Endodermal cell (in vitro differentiated cells): ENCODE results near the gene RSPRY1. TPM values are rescaled to one million over a fixed set of nuclear protein-coding genes. Genes with fewer than 3 reads are reported as not detected.

Source experiments
- DNase-seq: peaks from one replicate; pipeline ENCODE4 v3.0.0-alpha.2; 2017
- H3K27ac ChIP-seq: 2 replicates; pipeline ENCODE4 v1.5.1; 2013; ENCODE audit warnings: mild to moderate bottlenecking, low read depth, low read length, moderate library complexity
- H3K27me3 ChIP-seq: 2 replicates; pipeline ENCODE4 v1.6.1; 2013; ENCODE audit warnings: mild to moderate bottlenecking, low read length, moderate library complexity; ENCODE audit not compliant: insufficient read depth, control insufficient read depth, poor library complexity, severe bottlenecking
- H3K36me3 ChIP-seq: 2 replicates; pipeline ENCODE4 v1.7.0; 2013; ENCODE audit warnings: mild to moderate bottlenecking, low read length, moderate library complexity; ENCODE audit not compliant: control insufficient read depth, insufficient read depth
- H3K4me1 ChIP-seq: one replicate; pipeline ENCODE4 v1.7.0; 2013; ENCODE audit warnings: low read length; ENCODE audit not compliant: control insufficient read depth, insufficient read depth
- H3K4me3 ChIP-seq: 2 replicates; pipeline ENCODE4 v1.5.1; 2013; ENCODE audit warnings: mild to moderate bottlenecking, low read length, moderate library complexity
- H3K9ac ChIP-seq: 2 replicates; pipeline ENCODE4 v1.6.1; 2013; ENCODE audit warnings: mild to moderate bottlenecking, low read length, moderate library complexity; ENCODE audit not compliant: poor library complexity, severe bottlenecking; ENCODE audit errors: extremely low read depth
- H3K9me3 ChIP-seq: 2 replicates; pipeline ENCODE4 v1.6.1; 2013; ENCODE audit warnings: mild to moderate bottlenecking, low read length, moderate library complexity; ENCODE audit not compliant: control insufficient read depth
- H3K27ac Mint-ChIP-seq: 2 replicates; pipeline ENCODE4 v1.8.0; 2020; ENCODE audit warnings: mixed read lengths
- H3K27me3 Mint-ChIP-seq: 2 replicates; pipeline ENCODE4 v1.8.0; 2021; ENCODE audit warnings: mild to moderate bottlenecking, mixed read lengths; ENCODE audit not compliant: insufficient read depth
- H3K36me3 Mint-ChIP-seq: 2 replicates; pipeline ENCODE4 v1.8.0; 2020; ENCODE audit warnings: low read depth, mixed read lengths
- H3K4me1 Mint-ChIP-seq: 2 replicates; pipeline ENCODE4 v1.8.0; 2020; ENCODE audit warnings: mixed read lengths
- H3K4me3 Mint-ChIP-seq: 2 replicates; pipeline ENCODE4 v1.8.0; 2020; ENCODE audit warnings: mild to moderate bottlenecking, moderate library complexity, mixed read lengths
- H3K9me3 Mint-ChIP-seq: 2 replicates; pipeline ENCODE4 v1.8.0; 2020; ENCODE audit warnings: mild to moderate bottlenecking, mixed read lengths
- WGBS, 2 experiments: methylation state at CpG; one replicate each; pipeline versions ENCODE4 v1.1.5 to v1.1.7; 2013; ENCODE audit warnings: missing lambda C conversion rate in 2 of 2, mixed read lengths in 1 of 2; ENCODE audit not compliant: insufficient coverage in 1 of 2, insufficient read length in 1 of 2; 5-methylcytosine and 5-hydroxymethylcytosine counted together
- total RNA-seq, 2 donors: library from RNA; stranded (reverse); fragmentation: NEBNext Ultra II Directional in 1 of 2; extraction: Animal tissue kit (Norgen Biotek cat#: 25700) in 1 of 2; gene quantifications; 2 replicates in 1 of 2; 3 replicates in 1 of 2; pipeline ENCODE4 v1.2.1, GENCODE V29; 2021
- TF ChIP-seq, protein P1 (sequence below): fragments of 200-600 bp; sonication (generic); conservative IDR thresholded peaks from 2 replicates; pipeline ENCODE4 v1.5.0; 2021; ENCODE audit warnings: antibody characterized with exemption, mild to moderate bottlenecking

RSPRY1 gene
- total RNA-seq, 2 donors from 2014 or later: 40.3 to 46.5 TPM

DNA sequence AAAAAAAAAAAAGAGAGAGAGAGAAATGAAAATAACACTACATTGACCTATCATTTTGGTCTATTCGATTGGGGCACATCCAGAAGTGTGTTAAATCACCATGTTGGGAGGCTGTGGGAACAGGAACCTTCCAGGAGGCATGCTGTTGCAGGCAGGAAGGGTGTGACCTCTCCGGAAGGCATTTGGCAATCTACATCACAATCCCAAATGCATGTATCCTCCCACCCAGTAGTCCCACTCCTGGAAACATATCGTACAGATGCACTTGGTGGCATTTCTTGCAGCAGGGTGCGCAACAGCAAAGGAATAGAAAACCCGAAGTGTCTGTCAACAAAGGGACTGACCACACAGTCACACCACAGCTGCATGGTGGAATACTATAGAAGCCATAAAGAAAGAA is 90.5 kb downstream of the RSPRY1 start:
- TF ChIP-seq, protein P1, sequence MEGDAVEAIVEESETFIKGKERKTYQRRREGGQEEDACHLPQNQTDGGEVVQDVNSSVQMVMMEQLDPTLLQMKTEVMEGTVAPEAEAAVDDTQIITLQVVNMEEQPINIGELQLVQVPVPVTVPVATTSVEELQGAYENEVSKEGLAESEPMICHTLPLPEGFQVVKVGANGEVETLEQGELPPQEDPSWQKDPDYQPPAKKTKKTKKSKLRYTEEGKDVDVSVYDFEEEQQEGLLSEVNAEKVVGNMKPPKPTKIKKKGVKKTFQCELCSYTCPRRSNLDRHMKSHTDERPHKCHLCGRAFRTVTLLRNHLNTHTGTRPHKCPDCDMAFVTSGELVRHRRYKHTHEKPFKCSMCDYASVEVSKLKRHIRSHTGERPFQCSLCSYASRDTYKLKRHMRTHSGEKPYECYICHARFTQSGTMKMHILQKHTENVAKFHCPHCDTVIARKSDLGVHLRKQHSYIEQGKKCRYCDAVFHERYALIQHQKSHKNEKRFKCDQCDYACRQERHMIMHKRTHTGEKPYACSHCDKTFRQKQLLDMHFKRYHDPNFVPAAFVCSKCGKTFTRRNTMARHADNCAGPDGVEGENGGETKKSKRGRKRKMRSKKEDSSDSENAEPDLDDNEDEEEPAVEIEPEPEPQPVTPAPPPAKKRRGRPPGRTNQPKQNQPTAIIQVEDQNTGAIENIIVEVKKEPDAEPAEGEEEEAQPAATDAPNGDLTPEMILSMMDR: no peak
- Mint-ChIP-seq H3K36me3 (no peaks in the 10 kb centered on the region), H3K27me3 (peaks cover 9% of the 10 kb centered on the region), H3K9me3 (no peaks in the 10 kb centered on the region), H3K4me1 (peaks cover 12% of the 10 kb centered on the region), H3K27ac (no peak overlapping the region), H3K4me3 (no peak overlapping the region)
- H3K27ac ChIP-seq: no peak overlapping the region
- no peaks in the 10 kb centered on the region for H3K4me1 ChIP-seq
- no peaks in the 10 kb centered on the region for H3K27me3 ChIP-seq
- H3K36me3 ChIP-seq: no peaks in the 10 kb centered on the region
- no peak overlapping the region for H3K9ac ChIP-seq
- 88 to 89% methylated on average over 5 of the region's 5 CpGs for WGBS, 2 experiments
- H3K9me3 ChIP-seq: no peaks in the 10 kb centered on the region
- no peak for DNase-seq
- no peak overlapping the region for H3K4me3 ChIP-seq

DNA sequence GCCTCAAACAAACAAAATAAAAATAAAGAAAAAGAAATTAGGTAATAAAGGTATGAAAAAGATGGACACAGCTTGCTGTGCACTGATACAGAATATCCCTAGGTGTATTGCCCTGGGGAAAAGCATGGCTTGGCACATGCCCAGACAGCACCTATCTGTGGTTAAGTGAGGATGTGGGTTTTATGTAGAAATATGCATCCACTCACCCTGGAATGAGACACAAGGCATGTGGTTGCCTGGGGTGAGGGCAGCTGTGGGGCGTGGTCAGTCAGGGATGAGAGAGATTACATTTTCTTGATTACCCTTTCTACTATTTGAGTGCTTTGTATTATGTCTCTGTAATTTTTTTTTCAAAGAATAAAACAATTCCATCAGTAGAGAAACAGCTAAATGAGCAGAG is 91.5 kb downstream of the RSPRY1 start:
- Histone ChIP-seq H3K27ac (no peak overlapping the region), H3K9ac (no peak overlapping the region), H3K27me3 (peaks cover under 1% of the 10 kb centered on the region), H3K4me3 (no peak overlapping the region), H3K9me3 (no peaks in the 10 kb centered on the region), H3K4me1 (no peaks in the 10 kb centered on the region), H3K36me3 (no peaks in the 10 kb centered on the region)
- no peak for DNase-seq
- Mint-ChIP-seq H3K36me3 (no peaks in the 10 kb centered on the region), H3K27me3 (peaks cover 19% of the 10 kb centered on the region), H3K27ac (no peak overlapping the region), H3K9me3 (no peaks in the 10 kb centered on the region), H3K4me1 (peaks cover 11% of the 10 kb centered on the region), H3K4me3 (no peak overlapping the region)
- TF ChIP-seq, protein P1: no peak
- WGBS, 2 experiments: 67% methylated on average over 1 of the region's 1 CpG; no CpG with 5 or more reads in 1 of the 2 experiments

DNA sequence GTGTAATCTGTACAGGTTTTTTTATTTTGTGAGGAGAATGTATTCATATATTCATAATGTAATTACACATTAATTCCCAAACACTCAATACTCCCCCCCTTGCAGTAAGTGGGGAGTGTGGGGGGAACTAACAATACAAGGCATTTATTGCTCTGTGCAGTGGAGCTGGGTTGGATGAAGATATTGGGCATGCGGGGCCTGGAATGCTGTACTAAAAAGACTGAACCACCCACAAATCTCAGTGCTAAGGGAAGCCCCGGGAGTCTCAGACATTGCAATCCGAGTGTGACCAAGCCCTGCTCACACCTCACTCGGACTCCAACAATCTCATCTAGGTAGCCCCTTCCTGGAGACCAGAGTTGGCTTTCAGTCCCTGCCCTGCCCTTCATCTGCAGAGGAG is 92.4 kb downstream of the RSPRY1 start:
- peaks cover 13% of the 10 kb centered on the region for H3K4me1 Mint-ChIP-seq
- H3K27ac ChIP-seq: no peak overlapping the region
- H3K36me3 ChIP-seq: no peaks in the 10 kb centered on the region
- H3K27me3 Mint-ChIP-seq: peaks cover 28% of the 10 kb centered on the region
- H3K4me3 ChIP-seq: no peak overlapping the region
- H3K27ac Mint-ChIP-seq: no peak overlapping the region
- no peaks in the 10 kb centered on the region for H3K4me1 ChIP-seq
- 90 to 100% methylated on average over 3 to 4 of the region's 4 CpGs for WGBS, 2 experiments
- H3K27me3 ChIP-seq: peaks cover 10% of the 10 kb centered on the region
- no peak overlapping the region for H3K9ac ChIP-seq
- no peaks in the 10 kb centered on the region for H3K9me3 Mint-ChIP-seq
- H3K9me3 ChIP-seq: no peaks in the 10 kb centered on the region
- H3K36me3 Mint-ChIP-seq: no peaks in the 10 kb centered on the region
- H3K4me3 Mint-ChIP-seq: no peak overlapping the region
- no peak for DNase-seq
- TF ChIP-seq, protein P1: no peak
